Head of caudate nucleus (tissue), 42 donors: ENCODE results near the gene TMEM132D.

Source experiments
- DNase-seq, 42 donors: peaks; one replicate each; pipeline versions ENCODE4 v3.0.0 to v3.0.0-alpha.2; 2020 to 2021; ENCODE audit warnings: mixed read lengths in 7 of 42
- intact Hi-C: fragments of 100-400 bp; cut with DNase I; formaldehyde crosslinking; loops from one replicate; pipeline ENCODE4 v1.15.0; 2022

Gene TMEM132D

DNA sequence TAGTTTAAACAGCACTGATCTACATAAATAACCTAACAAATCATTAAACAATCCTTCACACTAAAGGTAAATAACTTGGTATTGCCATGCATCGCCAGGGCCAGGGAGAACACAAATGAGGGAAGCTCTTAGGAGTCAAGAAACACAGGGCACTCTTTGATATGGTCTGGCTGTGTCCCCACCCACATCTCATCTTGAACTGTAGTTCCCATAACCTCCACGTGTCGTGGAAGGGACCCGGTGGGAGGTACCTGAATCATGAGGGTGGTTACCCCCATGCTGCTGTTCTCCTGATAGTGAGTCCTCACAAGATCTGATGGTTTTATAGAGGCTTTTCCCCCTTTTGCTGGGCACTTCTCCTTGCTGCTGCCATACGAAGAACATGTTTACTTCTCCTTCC is 17.3 kb downstream of the TMEM132D start:
- peak in 1 of 42 donors; percentile 30 for DNase-seq
- intact Hi-C loops, result no loop called here

DNA sequence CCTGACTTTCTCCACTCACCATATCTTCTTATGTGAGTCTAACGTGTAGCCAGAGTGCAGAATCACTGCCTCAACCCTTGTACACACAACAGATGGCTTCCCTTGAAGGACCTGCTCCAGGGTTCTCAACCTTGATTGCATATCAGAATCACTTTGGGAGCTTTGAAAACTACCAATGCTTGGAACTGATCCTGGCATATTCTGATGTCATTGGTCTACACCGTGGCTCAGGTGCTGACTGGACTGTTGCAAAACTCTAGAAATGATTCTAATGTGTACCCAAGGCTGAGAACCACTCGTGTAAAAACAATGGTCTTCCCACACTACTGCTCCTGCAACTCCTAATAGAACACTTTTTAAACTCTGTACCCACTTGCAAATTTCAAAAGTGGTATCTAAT is 18.5 kb downstream of the TMEM132D start:
- peak in 1 of 42 donors; percentile 20 for DNase-seq
- intact Hi-C loops, result no loop called here

DNA sequence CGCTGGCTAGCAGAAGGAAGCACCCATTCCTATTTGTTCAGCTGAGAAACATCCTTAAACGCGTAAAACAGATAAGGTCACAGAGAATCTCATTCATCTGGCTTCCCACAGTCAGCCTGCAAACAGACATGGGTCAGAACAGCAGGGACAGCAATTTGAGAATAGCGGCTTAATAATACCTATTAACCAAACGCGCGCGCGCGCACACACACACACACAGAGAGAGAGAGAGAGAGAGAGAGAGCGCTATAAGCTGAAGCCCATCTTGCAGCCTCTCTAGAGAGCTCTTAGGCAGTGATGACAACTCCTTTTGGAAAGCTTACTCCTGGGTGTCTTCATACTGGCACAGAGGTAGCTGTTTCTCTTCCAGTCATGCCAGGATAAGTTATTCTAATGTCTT is 26.4 kb downstream of the TMEM132D start:
- intact Hi-C loops, result no loop called here
- no peak for DNase-seq

DNA sequence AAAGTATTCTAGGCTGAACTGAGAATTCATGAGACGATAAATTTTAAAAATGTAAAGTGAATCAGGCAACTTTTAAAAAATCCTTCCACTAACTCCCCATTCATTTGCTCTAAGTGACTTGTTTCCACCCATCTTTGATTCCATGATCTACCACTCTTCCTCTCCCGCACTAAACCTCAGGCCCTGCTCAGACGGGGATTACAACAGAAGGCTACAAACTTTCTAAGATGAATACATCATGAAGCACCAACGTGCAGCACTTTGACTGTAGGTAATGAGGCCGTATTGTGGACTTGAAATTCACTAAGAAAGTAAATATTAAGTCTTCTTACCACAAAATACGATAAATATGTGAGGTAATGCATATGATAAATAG is 30.0 kb downstream of the TMEM132D start:
- DNase-seq, result peak in 1 of 42 donors; percentile 18
- intact Hi-C loops, result no loop called here

DNA sequence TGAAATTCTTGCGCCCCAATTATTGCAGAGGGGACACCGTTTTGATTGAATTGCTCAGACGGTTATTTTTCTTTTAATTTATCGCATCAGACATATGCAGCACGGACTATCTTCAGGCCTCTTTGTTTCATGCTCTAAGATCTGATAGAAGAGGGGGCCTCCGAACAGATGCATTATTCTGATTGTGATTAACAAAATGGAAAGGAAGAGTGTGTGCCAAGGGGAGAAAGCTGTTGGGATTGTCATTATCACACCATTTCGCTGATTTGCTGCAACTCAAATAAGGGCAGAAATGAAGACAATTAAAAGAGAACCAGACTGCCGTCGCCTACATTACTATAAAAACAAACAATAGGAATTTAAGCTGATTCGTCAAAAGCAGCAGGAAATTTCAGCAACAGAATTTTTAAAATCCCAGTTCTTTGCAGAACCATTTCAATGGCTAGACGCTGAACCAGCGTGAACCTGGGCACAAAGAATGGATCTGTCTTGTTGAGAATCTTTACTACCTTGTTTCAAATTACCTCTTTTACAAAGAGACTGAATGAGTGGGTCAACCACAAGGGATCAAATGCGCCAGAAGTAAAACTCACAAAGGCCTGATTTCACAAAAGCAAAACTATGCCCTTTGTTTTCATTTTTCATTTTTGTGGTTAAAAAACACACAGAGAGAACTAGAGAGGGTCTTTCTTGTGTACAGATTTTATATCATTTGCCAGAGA is 30.6 kb downstream of the TMEM132D start:
- DNase-seq, result peak in 1 of 42 donors; percentile 22
- intact Hi-C loops, result no loop called here

DNA sequence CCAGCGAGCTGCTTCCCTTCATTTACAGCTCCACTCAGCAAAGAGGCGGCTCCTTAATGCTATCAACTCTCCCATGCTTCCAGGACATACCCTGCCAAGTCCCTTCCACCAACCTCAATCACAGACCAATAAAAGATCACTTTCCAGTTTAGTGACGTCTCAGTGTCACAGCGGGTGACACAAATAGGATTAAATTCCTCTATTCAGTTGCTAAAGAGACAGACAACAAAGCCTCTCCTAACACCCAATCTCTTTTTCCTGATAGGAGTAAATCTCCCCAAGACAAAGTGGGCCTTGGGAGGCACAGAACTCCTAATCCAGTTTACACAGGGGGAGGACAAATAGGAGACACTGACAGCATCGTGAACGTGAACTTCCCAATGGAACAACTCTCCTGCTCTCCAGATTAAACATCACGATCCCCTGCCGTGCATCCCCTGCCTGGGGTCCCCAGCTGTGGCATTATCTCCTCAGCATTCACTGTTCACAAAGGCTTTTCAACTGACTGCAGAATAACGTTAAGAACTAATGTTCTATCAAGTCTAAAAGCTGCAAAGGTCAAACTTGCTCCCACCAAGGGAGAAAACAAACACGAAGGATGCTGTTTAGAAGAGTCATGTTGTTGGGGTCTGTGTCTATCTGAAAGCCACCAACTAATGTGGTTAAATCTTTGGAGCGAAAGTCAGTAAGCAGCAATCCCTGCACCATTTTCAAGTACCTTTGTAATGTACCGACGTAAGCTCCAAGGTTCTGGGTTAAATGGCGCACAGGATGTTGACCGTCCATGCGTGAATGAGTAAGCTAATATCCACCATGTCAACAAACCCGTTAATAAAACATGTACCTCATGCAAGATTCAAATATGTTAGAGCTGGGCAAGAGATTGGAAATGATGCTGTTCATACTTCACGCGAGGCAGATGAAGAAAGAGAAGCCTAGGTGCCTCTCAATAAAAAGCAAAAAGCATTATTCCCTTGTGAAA is 31.5 kb downstream of the TMEM132D start:
- intact Hi-C loops, result no loop called here

DNA sequence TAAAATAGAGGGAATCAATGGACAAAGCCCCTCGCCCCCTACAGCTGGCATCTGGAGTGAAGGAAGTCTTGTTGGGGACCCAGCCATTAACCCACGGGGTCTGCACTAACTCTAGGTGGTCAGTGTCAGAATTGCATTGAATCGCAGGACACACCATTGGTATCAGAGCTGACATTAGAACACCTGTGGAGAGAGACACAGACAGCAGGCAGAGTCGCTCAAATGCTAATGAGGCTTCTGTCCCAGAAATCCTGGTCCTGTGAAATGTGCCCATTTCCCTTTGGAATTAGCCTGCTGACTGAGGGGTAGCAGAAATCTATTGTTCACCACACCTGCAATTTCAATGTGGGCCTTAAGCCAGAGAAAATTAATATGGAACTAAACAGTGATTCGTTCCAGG is 33.0 kb downstream of the TMEM132D start:
- intact Hi-C loops, result no loop called here
- DNase-seq, result no peak

More for the DNA sequence above, 31.5 kb downstream of the TMEM132D start:
- DNase-seq, result peak in 1 of 42 donors; percentile 15

DNA sequence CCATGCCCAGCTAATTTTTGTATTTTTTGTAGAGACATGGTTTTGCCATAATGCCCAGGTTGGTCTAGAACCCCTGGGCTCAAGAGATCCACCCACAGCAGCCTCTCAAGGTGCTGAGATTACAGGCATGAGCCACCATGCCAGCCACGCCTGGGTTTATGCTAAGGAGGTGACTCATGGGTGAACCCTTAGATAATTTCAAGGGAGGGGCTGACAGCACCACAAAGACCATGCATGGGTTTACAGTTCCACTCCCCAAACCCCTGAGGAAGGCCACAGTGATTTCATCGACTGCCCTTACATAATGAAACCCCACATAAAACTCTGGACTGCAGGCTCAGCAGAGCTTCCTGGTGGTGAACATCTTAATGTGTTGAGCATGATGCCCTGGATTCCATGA is 33.7 kb downstream of the TMEM132D start:
- no peak for DNase-seq
- intact Hi-C loops, result no loop called here

DNA sequence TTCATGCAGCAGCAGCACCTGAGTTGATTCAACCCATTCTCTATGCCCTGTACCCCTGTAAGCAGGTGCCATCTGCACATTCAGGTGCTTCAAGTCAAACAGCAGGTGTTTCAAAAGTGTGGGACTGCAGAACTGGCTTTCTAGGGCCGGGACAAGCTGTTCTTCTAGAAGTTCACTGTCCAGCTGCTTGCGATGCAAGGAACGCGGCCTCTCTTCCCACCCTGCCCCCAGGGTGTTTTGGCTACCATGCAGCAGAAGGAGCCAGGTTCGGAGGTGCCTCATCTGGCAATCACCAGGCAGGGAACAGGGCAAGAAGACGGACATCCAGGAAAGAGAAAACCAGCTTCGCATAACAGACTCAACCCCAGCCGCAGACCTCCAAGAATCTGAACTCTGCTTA is 35.2 kb downstream of the TMEM132D start:
- DNase-seq, result no peak
- intact Hi-C loops, result no loop called here

DNA sequence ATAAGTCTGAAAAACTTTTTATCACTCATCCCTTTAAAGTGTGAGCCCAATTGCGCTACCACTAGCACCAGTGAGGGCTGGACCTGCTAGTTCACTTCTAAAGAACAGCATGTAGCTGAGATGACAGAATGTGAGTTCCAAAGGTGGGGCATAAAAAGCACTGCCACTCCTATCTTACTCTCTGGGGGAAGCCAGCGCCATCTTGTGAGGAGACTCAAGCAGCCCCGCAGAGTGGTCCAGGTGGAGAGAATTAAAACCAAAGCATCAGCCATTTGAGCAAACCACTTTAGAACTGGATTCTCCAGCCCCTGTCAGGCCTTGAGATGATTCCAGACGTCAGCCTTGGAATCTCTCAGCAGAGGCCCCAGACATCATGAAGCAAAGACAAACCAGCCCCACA is 39.9 kb downstream of the TMEM132D start:
- no peak for DNase-seq
- intact Hi-C loops, result no loop called here

DNA sequence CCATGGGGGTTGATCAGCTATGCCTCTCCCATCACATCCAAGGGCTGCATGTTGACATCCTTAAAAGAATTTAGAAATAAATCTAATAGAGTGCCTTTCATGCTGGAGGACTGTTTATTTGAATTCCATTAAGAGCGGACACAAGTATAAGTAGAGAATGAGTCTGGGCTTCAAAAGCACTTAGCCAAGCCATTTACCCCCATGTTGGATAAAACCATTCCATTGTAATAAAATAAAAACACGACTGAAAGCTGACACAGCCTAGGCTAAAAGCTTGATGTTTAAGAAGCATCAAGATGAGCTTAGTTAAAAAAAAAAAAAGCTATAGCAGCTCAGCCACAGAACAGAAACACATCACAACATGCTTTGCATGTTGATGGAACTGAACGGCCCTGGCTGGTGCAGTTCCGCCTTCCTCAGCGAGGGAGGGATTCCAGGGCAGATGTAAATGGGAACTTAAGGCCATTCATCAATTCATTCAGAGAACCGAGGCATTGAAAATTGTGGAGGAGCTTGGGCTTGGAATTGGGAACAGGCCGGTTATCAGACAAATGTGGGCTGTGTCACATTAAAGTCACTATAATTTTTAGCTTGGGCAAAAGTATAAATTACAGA is 41.2 kb downstream of the TMEM132D start:
- no peak for DNase-seq
- intact Hi-C loops, result no loop called here

DNA sequence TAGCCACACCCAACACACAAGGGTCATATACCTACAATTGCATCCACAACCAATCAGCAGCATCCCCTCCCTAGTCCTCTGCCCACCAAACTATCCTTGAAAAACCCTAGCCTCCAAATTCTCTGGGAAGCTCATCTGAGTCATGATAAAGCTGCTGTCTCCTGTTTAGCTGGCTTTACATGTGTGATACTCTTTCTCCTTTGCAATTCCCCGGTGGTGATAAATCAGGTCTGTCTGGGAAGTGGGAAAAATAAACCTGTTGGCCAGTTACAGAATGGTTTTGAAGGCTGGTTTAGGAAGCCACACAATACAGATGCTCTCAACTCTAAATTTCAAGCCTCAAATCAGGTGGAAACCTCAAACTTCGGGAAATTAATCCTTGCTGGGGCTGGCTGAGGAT is 41.9 kb downstream of the TMEM132D start:
- intact Hi-C loops, result no loop called here
- DNase-seq, result no peak

DNA sequence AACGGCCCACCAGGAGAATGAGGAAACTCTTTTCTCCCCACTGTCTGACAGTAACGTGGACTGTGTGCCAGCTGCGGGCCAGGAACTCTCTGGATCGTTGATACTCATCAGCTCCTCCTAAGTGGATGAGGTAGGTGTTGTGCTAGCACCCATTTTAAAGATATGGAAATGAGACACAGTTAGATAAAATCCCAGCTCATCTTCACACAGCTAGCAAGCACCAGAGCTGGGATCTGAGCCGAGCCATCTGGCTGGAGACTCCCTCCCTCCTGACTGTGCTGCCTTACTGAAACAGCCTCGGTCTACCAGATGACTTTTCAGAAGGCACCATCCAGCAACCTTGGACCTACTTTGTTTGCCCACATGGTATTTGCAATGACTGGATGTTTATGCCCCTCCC is 49.2 kb downstream of the TMEM132D start:
- peak in 22 of 42 donors; percentile 7 to 56 (median 26) for DNase-seq
- intact Hi-C loops, result no loop called here

DNA sequence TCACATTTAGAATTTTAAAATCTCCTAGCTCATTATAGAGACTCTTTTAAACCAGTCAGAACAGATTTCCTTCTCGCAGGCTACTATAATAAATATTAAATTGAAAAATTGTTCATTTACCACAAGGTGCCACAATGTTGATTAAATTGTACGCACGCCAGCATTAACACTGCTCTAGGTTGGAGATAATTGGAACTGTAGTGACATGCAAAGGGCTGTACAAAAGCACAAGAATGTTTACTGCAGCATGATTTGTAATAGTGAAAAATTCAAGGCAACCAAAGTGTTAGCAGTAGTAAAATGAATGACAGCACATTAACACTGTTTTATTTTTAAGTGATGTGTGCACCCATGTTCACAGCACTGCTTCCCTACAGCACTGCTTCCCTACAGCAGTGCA is 52.5 kb downstream of the TMEM132D start:
- intact Hi-C loops, result no loop called here
- DNase-seq, result no peak

DNA sequence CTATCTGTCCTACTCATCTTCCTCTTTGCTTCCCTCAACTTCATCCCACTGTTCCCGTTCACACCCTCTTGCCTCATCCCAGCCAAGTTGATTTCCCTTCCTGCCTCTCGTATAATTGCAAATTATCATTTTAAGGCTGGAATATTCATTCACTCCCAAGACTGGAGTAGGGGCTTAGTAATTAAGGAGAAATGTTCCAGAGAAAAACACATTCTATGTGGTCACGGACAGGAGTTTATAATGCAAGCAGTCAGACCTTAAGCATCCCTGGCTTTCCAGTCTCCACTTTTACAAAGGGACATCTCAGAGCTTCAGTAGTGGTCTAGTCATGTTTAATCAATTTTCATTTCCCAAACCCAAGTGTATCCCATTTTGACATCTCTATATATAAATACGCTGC is 54.9 kb downstream of the TMEM132D start:
- DNase-seq, result no peak
- intact Hi-C loops, result no loop called here

DNA sequence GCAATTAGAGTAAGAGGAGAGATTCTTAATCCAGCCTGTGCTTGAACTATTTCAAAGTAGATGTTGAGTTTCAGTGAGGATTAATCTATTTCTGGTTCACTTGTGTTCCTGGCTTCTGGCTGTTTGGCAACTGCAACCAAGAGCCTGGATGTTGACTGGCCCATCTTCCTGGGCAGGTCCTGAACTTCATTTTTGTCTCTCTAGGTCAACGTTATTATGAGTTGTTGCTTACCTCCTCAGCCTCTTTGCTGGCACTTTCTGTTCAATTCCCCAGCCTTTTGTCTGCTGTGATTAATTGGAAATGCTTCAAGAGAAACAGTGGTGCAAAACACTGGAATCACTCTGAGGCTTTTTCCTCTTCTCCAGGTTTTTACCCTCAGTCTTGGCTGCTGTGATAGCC is 56.8 kb downstream of the TMEM132D start:
- intact Hi-C loops, result no loop called here

DNA sequence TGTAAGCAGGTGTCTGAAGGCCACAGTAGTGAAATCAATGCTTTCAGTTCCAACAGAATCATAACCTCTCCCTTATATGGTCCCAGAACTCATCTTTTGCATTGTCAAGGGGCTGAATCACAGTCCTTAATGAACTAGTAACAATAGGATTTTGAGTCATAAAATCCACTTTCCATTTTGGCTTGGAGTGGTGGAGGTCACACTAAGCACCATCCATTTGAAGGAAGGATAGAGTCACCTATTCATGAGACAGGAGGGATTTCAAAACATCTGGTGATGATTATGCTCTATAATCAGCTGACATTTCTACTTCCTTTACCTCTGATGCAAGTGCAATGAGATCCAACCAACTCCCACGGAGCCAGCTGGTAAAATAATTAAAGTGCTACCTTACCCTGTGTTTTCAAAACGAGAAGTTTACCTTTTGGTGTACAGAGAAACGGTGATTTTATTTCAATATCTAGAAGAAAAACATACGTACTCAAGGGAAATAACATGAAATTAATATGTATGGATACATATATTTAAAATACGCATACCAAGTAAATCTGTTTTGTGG is 59.1 kb downstream of the TMEM132D start:
- no peak for DNase-seq
- intact Hi-C loops, result no loop called here

More for the DNA sequence above, 56.8 kb downstream of the TMEM132D start:
- DNase-seq, result no peak

DNA sequence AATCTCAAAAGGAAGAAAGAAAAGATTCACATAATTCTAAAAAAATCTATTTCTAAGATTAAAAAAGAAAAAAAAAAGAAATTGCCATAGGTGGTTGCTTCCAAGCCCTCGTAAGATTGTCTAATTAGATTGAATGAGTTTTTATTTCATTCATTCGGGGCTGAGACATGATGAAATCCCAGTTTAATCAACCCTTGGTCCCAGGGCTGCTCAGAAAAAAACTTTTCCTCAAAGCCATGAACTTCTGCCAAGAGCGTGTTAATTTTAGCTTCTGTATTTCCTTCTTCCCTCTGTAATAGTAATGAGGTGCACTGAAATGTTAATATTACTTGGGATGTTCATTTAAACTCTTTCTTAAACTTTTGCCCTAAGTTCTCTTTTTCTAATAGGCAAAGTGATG is 62.6 kb downstream of the TMEM132D start:
- DNase-seq, result no peak
- intact Hi-C loops, result no loop called here

DNA sequence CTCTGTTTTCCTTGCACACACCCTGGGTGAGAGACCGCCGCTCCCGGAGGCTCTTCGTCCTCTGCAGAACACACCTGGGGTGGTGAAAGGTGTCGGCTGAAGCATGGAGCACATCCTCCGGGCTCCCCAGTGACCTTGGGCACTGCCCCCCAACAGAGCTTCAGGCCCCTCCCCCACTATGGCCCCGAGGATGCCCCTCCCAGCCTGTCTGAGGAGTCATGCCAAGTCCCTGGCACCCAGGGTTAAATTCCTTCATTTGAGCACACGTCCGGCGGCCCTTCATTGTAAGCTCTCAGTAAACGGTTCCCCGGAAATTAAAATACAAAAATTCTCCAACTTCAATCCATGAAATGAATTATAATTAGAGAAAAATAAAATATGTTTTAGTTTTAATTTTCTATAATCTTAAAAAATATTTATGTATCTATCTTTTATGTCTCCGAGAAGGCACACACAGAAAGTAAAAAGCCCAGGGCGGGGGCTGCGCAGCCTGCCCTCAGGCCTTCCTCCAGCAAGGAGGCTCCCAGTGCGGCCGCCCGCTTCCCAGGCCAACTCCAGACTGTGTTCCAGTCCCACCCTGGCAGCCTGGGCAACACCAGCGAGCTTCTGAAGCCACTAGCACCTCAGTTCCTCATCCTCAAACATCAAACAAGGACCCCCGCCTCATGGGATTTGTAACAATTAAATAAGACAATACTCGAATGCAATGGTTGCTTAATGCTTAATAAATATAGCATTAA is 63.5 kb downstream of the TMEM132D start:
- DNase-seq, result no peak
- intact Hi-C loops, result no loop called here
